HEK293 (cell line): Measurements from ENCODE around the gene MPPED1.
A peak's percentile ranks its signal among the peaks of the same experiment; 100 is the strongest.

ENCODE experiments used
- AEBP2 ChIP-seq: fragments of 450-650 bp; formaldehyde crosslinking; IDR thresholded peaks from 2 replicates; pipeline ENCODE4 v1.5.1; 2016; ENCODE audit warnings: missing biosample characterization, missing genetic modification characterization, borderline replicate concordance
- EGR2 ChIP-seq: fragments of 450-650 bp; formaldehyde crosslinking; IDR thresholded peaks from 2 replicates; pipeline ENCODE4 v1.5.1; 2016; ENCODE audit warnings: low read depth, missing biosample characterization, missing genetic modification characterization
- GLI4 ChIP-seq: fragments of 450-650 bp; formaldehyde crosslinking; IDR thresholded peaks from 2 replicates; pipeline ENCODE4 v1.5.1; 2016; ENCODE audit warnings: missing biosample characterization, missing genetic modification characterization
- GLIS1 ChIP-seq: fragments of 450-650 bp; formaldehyde crosslinking; IDR thresholded peaks from 2 replicates; pipeline ENCODE4 v1.5.1; 2016; ENCODE audit warnings: missing biosample characterization, missing genetic modification characterization
- GLIS2 ChIP-seq: fragments of 450-650 bp; formaldehyde crosslinking; IDR thresholded peaks from 2 replicates; pipeline ENCODE4 v1.5.1; 2016; ENCODE audit warnings: missing biosample characterization, missing genetic modification characterization
- HIC1 ChIP-seq: fragments of 450-650 bp; formaldehyde crosslinking; IDR thresholded peaks from 2 replicates; pipeline ENCODE4 v1.5.1; 2016; ENCODE audit warnings: missing biosample characterization, missing genetic modification characterization
- KLF1 ChIP-seq: fragments of 450-650 bp; formaldehyde crosslinking; IDR thresholded peaks from 2 replicates; pipeline ENCODE4 v1.5.1; 2016; ENCODE audit warnings: missing biosample characterization, missing genetic modification characterization
- KLF16 ChIP-seq: fragments of 450-650 bp; formaldehyde crosslinking; IDR thresholded peaks from 2 replicates; pipeline ENCODE4 v1.5.1; 2017; ENCODE audit warnings: missing biosample characterization, missing genetic modification characterization
- KLF8 ChIP-seq: fragments of 450-650 bp; formaldehyde crosslinking; IDR thresholded peaks from 2 replicates; pipeline ENCODE4 v1.5.1; 2016; ENCODE audit warnings: missing biosample characterization, missing genetic modification characterization
- PATZ1 ChIP-seq: fragments of 450-650 bp; formaldehyde crosslinking; IDR thresholded peaks from 2 replicates; pipeline ENCODE4 v1.5.1; 2016; ENCODE audit warnings: missing biosample characterization, missing genetic modification characterization
- PBX3 ChIP-seq: sonication (generic); formaldehyde crosslinking; IDR thresholded peaks from 2 replicates; pipeline ENCODE4 v1.8.1; 2022; ENCODE audit warnings: mild to moderate bottlenecking, moderate library complexity, missing genetic modification reagents
- REPIN1 ChIP-seq: fragments of 450-650 bp; formaldehyde crosslinking; IDR thresholded peaks from 2 replicates; pipeline ENCODE4 v1.5.1; 2017; ENCODE audit warnings: missing biosample characterization, missing genetic modification characterization, low read depth
- SETDB1 ChIP-seq: IDR thresholded peaks from one replicate; pipeline ENCODE4 v1.6.1; 2017; ENCODE audit warnings: mild to moderate bottlenecking, low read length, moderate library complexity, mixed read lengths; ENCODE audit not compliant: insufficient read length
- SP7 ChIP-seq: fragments of 450-650 bp; formaldehyde crosslinking; IDR thresholded peaks from 2 replicates; pipeline ENCODE4 v1.5.1; 2016; ENCODE audit warnings: missing biosample characterization, missing genetic modification characterization
- ZBTB26 ChIP-seq: fragments of 450-650 bp; formaldehyde crosslinking; optimal IDR thresholded peaks from 2 replicates; pipeline ENCODE3; 2016; ENCODE audit warnings: missing biosample characterization, mild to moderate bottlenecking, missing genetic modification characterization
- ZBTB8A ChIP-seq: fragments of 450-650 bp; formaldehyde crosslinking; IDR thresholded peaks from 2 replicates; pipeline ENCODE4 v1.5.1; 2016; ENCODE audit warnings: missing biosample characterization, missing genetic modification characterization
- ZFHX2 ChIP-seq: fragments of 450-650 bp; formaldehyde crosslinking; conservative IDR thresholded peaks from 2 replicates; pipeline ENCODE4 v1.5.1; 2016; ENCODE audit warnings: missing biosample characterization, missing genetic modification characterization
- ZFP69B ChIP-seq: fragments of 450-650 bp; formaldehyde crosslinking; IDR thresholded peaks from 2 replicates; pipeline ENCODE4 v1.5.1; 2016; ENCODE audit warnings: missing biosample characterization, missing genetic modification characterization
- ZNF174 ChIP-seq: fragments of 450-650 bp; formaldehyde crosslinking; IDR thresholded peaks from 2 replicates; pipeline ENCODE4 v1.5.0; 2017; ENCODE audit warnings: missing biosample characterization, mild to moderate bottlenecking, missing genetic modification characterization
- ZNF23 ChIP-seq: fragments of 450-650 bp; formaldehyde crosslinking; IDR thresholded peaks from 2 replicates; pipeline ENCODE4 v1.5.1; 2016; ENCODE audit warnings: missing biosample characterization, missing genetic modification characterization, borderline replicate concordance
- ZNF292 ChIP-seq: fragments of 450-650 bp; formaldehyde crosslinking; IDR thresholded peaks from 2 replicates; pipeline ENCODE4 v1.5.1; 2016; ENCODE audit warnings: low read depth, missing biosample characterization, missing genetic modification characterization, borderline replicate concordance
- ZNF335 ChIP-seq: fragments of 450-650 bp; formaldehyde crosslinking; conservative IDR thresholded peaks from 2 replicates; pipeline ENCODE4 v1.5.1; 2016; ENCODE audit warnings: missing biosample characterization, missing genetic modification characterization
- ZNF510 ChIP-seq: fragments of 450-650 bp; formaldehyde crosslinking; IDR thresholded peaks from 2 replicates; pipeline ENCODE4 v1.5.1; 2018; ENCODE audit warnings: mild to moderate bottlenecking, missing genetic modification characterization, missing biosample characterization; ENCODE audit not compliant: insufficient replicate concordance
- ZNF600 ChIP-seq: fragments of 450-650 bp; formaldehyde crosslinking; IDR thresholded peaks from 2 replicates; pipeline ENCODE4 v1.5.1; 2016; ENCODE audit warnings: missing biosample characterization, missing genetic modification characterization
- ZNF624 ChIP-seq: fragments of 450-650 bp; formaldehyde crosslinking; IDR thresholded peaks from 2 replicates; pipeline ENCODE4 v1.5.1; 2017; ENCODE audit warnings: missing biosample characterization, missing genetic modification characterization
- ZNF692 ChIP-seq: fragments of 450-650 bp; formaldehyde crosslinking; IDR thresholded peaks from 2 replicates; pipeline ENCODE4 v1.5.1; 2016; ENCODE audit warnings: missing biosample characterization, missing genetic modification characterization
- ZSCAN30 ChIP-seq: fragments of 450-650 bp; IDR thresholded peaks from 2 replicates; pipeline ENCODE4 v1.5.1; 2018; ENCODE audit warnings: missing biosample characterization, mild to moderate bottlenecking, missing genetic modification characterization, moderate library complexity

The MPPED1 gene

GRCh38 chr22:43388420-43388851 lies 23.4 kb upstream of the MPPED1 start (continued):
- no peak for TF ChIP-seq PBX3 (CRISPR knock-in tag)
- peak; percentile 77 for TF ChIP-seq GLIS1 (tag by site-specific recombination)
- TF ChIP-seq ZNF692 (tag by site-specific recombination), result peak; percentile 79
- TF ChIP-seq KLF1 (tag by site-specific recombination), result peak; percentile 64
- TF ChIP-seq ZFP69B (tag by site-specific recombination), result peak; percentile 71
- no peak for TF ChIP-seq SETDB1
- no peak for TF ChIP-seq ZNF23 (tag by site-specific recombination)
- no peak for TF ChIP-seq ZNF624 (tag by site-specific recombination)
- TF ChIP-seq GLIS2, result peak; percentile 77
- peak; percentile 64 for TF ChIP-seq KLF8
- TF ChIP-seq ZBTB8A (tag by site-specific recombination), result peak; percentile 69
- TF ChIP-seq AEBP2 (tag by site-specific recombination), result no peak
- no peak for TF ChIP-seq KLF16 (tag by site-specific recombination)
- TF ChIP-seq GLI4 (tag by site-specific recombination), result no peak
- peak; percentile 53 for TF ChIP-seq ZFHX2 (tag by site-specific recombination)
- no peak for TF ChIP-seq ZNF174 (tag by site-specific recombination)
- no peak for TF ChIP-seq ZNF510 (tag by site-specific recombination)
- peak; percentile 76 for TF ChIP-seq PATZ1 (tag by site-specific recombination)
- 0 out of 2 replicates have a peak, but pooled peaks have one; percentile 48 for TF ChIP-seq HIC1 (tag by site-specific recombination)
- peak; percentile 35 for TF ChIP-seq EGR2 (tag by site-specific recombination)
- 0 out of 2 replicates have a peak, but pooled peaks have one; percentile 30 for TF ChIP-seq ZSCAN30 (tag by site-specific recombination)
- no peak for TF ChIP-seq ZNF335 (tag by site-specific recombination)
- no peak for TF ChIP-seq REPIN1 (tag by site-specific recombination)
- TF ChIP-seq SP7 (tag by site-specific recombination), result peak; percentile 27; the same call in 1 of the 2 replicates
- TF ChIP-seq ZNF292 (tag by site-specific recombination), result no peak
- peak; percentile 34 for TF ChIP-seq ZBTB26 (tag by site-specific recombination)
- TF ChIP-seq ZNF600 (tag by site-specific recombination), result peak; percentile 99
